GM23338 (cell line): ENCODE data around the gene ZBTB5.
"Not testable (repeated sequence)": the region's sequence is repeated elsewhere in the genome, so short reads cannot be mapped to it uniquely, and the experiment has no call there.

Experiments
- POLR2AphosphoS5 ChIP-seq: IDR thresholded peaks from 2 replicates; pipeline ENCODE4 v1.6.1; 2016; ENCODE audit warnings: antibody characterized with exemption, low read depth
- TF ChIP-seq, protein P1 (sequence below), 2 experiments: fragments of 200-600 bp in 1 of 2; sonication (generic) in 1 of 2; conservative IDR thresholded peaks; 2 replicates each; pipeline versions ENCODE4 v1.5.1 to v1.6.1; 2016 to 2017; ENCODE audit warnings: antibody characterized with exemption in 2 of 2, low read depth in 2 of 2, mild to moderate bottlenecking in 2 of 2, moderate library complexity in 1 of 2

DNA sequence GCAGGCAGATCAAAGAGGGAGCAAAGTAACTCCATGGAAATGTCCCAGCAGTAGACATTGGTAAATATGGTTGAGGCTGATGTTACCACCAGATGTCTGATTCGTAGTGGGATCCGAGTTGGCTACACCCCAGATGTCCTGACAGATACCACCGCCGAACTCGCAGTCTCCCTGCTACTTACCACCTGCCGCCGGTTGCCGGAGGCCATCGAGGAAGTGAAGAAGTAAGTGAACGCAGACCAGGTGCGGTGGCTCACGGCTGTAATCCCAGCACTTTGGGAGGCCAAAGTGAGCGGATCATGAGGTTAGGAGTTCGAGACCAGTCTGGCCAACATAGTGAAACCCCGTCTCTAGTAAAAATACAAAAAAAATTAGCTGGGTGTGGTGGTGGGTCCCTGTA is 38.8 kb downstream of the ZBTB5 start:
- TF ChIP-seq, protein P1, sequence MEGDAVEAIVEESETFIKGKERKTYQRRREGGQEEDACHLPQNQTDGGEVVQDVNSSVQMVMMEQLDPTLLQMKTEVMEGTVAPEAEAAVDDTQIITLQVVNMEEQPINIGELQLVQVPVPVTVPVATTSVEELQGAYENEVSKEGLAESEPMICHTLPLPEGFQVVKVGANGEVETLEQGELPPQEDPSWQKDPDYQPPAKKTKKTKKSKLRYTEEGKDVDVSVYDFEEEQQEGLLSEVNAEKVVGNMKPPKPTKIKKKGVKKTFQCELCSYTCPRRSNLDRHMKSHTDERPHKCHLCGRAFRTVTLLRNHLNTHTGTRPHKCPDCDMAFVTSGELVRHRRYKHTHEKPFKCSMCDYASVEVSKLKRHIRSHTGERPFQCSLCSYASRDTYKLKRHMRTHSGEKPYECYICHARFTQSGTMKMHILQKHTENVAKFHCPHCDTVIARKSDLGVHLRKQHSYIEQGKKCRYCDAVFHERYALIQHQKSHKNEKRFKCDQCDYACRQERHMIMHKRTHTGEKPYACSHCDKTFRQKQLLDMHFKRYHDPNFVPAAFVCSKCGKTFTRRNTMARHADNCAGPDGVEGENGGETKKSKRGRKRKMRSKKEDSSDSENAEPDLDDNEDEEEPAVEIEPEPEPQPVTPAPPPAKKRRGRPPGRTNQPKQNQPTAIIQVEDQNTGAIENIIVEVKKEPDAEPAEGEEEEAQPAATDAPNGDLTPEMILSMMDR (conservative IDR thresholded peaks at IDR 0.05; ENCODE audit: low read depth in 2 of 2), result not testable (repeated sequence)
- TF ChIP-seq POLR2AphosphoS5, result not testable (repeated sequence)
